Measurements from ENCODE around the gene FNDC5. TPM values are rescaled to one million over a fixed set of nuclear protein-coding genes. Genes with fewer than 3 reads are reported as not detected.

Gene FNDC5
- total RNA-seq, 6 experiments from 2014 or later: 0.28 to 0.90 (median 0.58) TPM

DNA sequence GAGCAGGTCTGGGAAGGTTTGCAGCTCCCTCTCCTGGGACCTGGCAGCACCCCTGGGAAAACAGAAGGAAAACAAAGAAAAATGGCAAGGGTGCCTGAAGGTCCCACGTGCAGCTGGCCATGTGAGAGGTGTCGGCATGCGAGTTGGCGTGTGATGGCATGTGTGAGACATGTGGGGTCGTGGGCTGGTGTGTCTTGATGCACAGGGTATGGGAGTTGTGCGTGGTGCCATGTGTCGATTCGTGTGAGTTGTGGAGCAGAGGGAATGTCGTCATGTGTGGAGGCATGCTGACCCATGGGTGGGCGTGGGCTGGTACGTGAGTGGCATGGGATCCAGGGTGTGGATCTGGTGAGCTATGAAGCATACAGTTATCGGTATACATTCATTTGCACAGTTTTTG, 16.9 kb upstream of the FNDC5 start:
- Mint-ChIP-seq H3K4me3 (no peak overlapping the region), H3K4me1 (ENCODE audit: low read depth) (peaks cover 11% of the 10 kb centered on the region), H3K27ac (no peak overlapping the region), H3K27me3 (ENCODE audit: insufficient read depth) (peaks cover 32% of the 10 kb centered on the region), H3K36me3 (ENCODE audit: low read depth) (peaks cover 4% of the 10 kb centered on the region; the same call in 1 of the 2 replicates), H3K9me3 (peaks cover 4% of the 10 kb centered on the region; the same call in 1 of the 2 replicates)
- no peak for TF ChIP-seq CTCF (IDR thresholded peaks at IDR 0.05)
- DNase-seq: no peak

DNA sequence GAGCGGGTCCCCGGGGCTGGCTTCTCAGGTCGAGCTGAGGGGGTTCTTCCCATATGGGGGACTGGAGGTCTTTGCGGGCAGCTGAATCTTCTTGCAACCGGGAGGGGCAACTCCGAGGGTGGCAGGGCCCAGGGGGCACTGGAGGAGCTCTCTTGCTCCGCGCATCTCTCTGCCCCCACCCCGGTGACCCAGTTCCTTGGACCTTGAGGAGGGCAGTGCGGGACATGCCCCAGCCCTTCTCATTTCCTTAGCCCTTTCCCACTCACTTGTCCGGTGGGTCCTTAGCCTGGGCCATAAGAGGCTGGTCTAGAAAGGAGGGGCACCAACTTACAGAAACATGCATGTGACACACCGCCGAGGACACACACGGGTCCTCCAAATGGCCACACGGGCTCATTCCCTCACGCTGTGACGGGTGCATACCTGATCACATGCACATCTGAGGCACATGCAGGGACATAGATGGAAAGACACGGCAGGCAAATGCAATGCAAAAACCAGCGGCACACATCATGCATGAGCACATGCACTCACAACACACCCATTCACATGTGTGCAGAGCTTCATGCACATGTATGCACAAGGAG, 16.2 kb upstream of the FNDC5 start:
- no peaks in the 10 kb centered on the region for H3K9me3 Mint-ChIP-seq
- no peak overlapping the region for H3K4me3 Mint-ChIP-seq
- H3K36me3 Mint-ChIP-seq (ENCODE audit: low read depth): no peaks in the 10 kb centered on the region
- H3K27ac Mint-ChIP-seq: no peak overlapping the region
- peaks cover 30% of the 10 kb centered on the region for H3K27me3 Mint-ChIP-seq (ENCODE audit: insufficient read depth)
- peaks cover 6% of the 10 kb centered on the region for H3K4me1 Mint-ChIP-seq (ENCODE audit: low read depth)
- no peak for DNase-seq
- TF ChIP-seq CTCF (IDR thresholded peaks at IDR 0.05): 0 out of 2 replicates have a peak, but pooled peaks have one; percentile 14

- Mint-ChIP-seq H3K27me3 (ENCODE audit: insufficient read depth) (peaks cover 28% of the 10 kb centered on the region), H3K9me3 (no peaks in the 10 kb centered on the region), H3K27ac (no peak within 1 kb of the TSS), H3K36me3 (ENCODE audit: low read depth) (no peaks in the 10 kb centered on the region), H3K4me3 (no peak within 1 kb of the TSS), H3K4me1 (ENCODE audit: low read depth) (peaks cover 3% of the 10 kb centered on the region)
- TF ChIP-seq CTCF (IDR thresholded peaks at IDR 0.05): peak; percentile 77
- no peak for DNase-seq
These were observed 15.5 kb upstream of the FNDC5 start, which contains the start of gene HPCA for GRCh38 chr1:32886004-32886827. Gene HPCA (plus strand): TSS chr1:32886491. CDS start chr1:32888899, 2,408 bp downstream.

DNA sequence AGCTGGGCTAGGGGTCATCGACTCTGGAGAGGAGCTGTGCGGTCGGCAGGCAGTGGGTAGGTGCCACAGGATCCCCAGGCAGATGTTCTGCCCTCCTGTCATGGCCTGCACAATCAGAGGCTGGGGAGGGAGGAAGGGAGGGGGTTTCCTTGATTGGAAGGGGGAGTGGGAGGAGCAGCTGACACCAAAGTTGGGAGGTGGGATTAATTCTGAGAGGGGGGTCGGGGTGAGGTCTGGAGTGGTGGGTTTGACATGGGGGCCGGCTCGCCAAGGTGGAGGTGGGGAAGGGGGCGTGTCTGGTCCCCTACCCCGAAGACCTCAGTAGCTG, 14.9 kb upstream of the FNDC5 start:
- Mint-ChIP-seq H3K4me1 (ENCODE audit: low read depth) (no peaks in the 10 kb centered on the region; the same call in 1 of the 2 replicates), H3K27ac (no peak overlapping the region), H3K4me3 (no peak overlapping the region), H3K9me3 (no peaks in the 10 kb centered on the region), H3K36me3 (ENCODE audit: low read depth) (no peaks in the 10 kb centered on the region), H3K27me3 (ENCODE audit: insufficient read depth) (peaks cover 29% of the 10 kb centered on the region)
- DNase-seq: no peak
- TF ChIP-seq CTCF (IDR thresholded peaks at IDR 0.05): no peak

DNA sequence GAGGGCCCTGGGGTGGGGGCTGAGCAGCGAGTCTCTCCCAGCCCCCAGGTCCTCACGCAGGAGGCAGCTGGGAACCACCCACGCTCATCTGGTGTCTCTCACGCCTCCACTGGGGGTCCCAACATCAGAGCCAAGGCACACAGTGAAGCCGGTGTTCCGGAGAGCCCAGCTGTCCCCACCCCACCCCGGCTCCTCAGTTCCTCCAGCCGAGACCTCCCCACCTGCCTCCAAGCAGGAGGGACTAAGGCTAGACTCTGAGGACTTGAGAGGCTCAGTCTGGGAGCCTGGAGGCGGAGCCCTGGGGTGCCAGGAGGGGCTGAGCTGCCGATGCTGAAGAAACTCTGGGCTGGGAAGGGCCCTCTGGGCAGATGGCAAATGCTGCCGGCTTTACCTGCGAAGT, 14.0 kb upstream of the FNDC5 start:
- Mint-ChIP-seq H3K27me3 (ENCODE audit: insufficient read depth) (peaks cover 26% of the 10 kb centered on the region), H3K9me3 (no peaks in the 10 kb centered on the region), H3K36me3 (ENCODE audit: low read depth) (no peaks in the 10 kb centered on the region), H3K27ac (no peak overlapping the region), H3K4me1 (ENCODE audit: low read depth) (no peaks in the 10 kb centered on the region; the same call in 1 of the 2 replicates), H3K4me3 (no peak overlapping the region)
- TF ChIP-seq CTCF (IDR thresholded peaks at IDR 0.05): no peak
- DNase-seq: no peak

Measured in HFFc6 (cell line).